HAP-1 (cell line): ENCODE measurements around the gene OLFM2.

ENCODE experiments used
- DNase-seq, 2 experiments: peaks; one replicate each; pipeline ENCODE4 v3.0.0-alpha.2; 2016 to 2020; ENCODE audit warnings: low spot score in 2 of 2
- H3K27me3 ChIP-seq: fragments of 250-450 bp; sonication (Bioruptor Pico); 2 replicates; pipeline ENCODE4 v1.5.1; 2020; ENCODE audit warnings: low read depth, mild to moderate bottlenecking, moderate library complexity
- H3K36me3 ChIP-seq: fragments of 250-450 bp; sonication (Bioruptor Pico); replicated peaks from 2 replicates; pipeline ENCODE4 v1.5.1; 2020; ENCODE audit warnings: mild to moderate bottlenecking
- H3K4me1 ChIP-seq: fragments of 250-450 bp; sonication (Bioruptor Pico); 2 replicates; pipeline ENCODE4 v1.5.1; 2020; ENCODE audit warnings: mild to moderate bottlenecking
- H3K4me3 ChIP-seq: fragments of 250-450 bp; sonication (Bioruptor Pico); 2 replicates; pipeline ENCODE4 v1.5.1; 2020; ENCODE audit warnings: mild to moderate bottlenecking, moderate library complexity
- H3K9me3 ChIP-seq: fragments of 250-450 bp; sonication (Bioruptor Pico); 2 replicates; pipeline ENCODE4 v1.5.1; 2020; ENCODE audit warnings: mild to moderate bottlenecking, moderate library complexity
- in situ Hi-C: fragments of 300-500 bp; cut with MboI; formaldehyde crosslinking; loops from 3 replicates; pipeline ENCODE4 v1.14.3; 2020; ENCODE audit warnings: low sequenced_read_pairs, inconsistent platforms, mixed read lengths

OLFM2 gene

DNA sequence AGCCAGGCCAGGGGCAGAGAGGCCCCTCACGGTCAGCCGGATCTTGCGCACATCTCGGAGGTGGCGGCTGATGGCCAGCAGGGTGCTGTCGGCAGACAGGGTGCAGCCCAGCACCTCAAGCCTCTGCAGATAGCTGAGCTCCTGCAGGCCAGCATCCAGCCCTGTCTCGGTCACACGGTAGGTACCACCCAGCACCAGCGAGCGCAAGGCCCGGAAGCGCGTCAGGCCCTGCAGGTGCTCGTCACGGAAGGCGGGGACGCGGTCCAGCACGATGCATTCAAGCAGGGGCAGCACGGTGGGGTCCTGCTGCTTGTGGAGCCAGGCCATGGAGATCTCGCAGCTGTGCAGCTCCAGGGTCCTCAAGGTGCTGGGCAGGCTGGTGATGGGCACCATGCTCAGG lies 125.2 kb downstream of the OLFM2 start:
- Histone ChIP-seq H3K9me3 (peaks cover 2% of the 10 kb centered on the region), H3K4me3 (no peak overlapping the region), H3K4me1 (no peaks in the 10 kb centered on the region), H3K36me3 (peaks cover 26% of the 10 kb centered on the region), H3K27me3 (no peaks in the 10 kb centered on the region)
- in situ Hi-C loops, result no loop called here
- DNase-seq, result no peak

DNA sequence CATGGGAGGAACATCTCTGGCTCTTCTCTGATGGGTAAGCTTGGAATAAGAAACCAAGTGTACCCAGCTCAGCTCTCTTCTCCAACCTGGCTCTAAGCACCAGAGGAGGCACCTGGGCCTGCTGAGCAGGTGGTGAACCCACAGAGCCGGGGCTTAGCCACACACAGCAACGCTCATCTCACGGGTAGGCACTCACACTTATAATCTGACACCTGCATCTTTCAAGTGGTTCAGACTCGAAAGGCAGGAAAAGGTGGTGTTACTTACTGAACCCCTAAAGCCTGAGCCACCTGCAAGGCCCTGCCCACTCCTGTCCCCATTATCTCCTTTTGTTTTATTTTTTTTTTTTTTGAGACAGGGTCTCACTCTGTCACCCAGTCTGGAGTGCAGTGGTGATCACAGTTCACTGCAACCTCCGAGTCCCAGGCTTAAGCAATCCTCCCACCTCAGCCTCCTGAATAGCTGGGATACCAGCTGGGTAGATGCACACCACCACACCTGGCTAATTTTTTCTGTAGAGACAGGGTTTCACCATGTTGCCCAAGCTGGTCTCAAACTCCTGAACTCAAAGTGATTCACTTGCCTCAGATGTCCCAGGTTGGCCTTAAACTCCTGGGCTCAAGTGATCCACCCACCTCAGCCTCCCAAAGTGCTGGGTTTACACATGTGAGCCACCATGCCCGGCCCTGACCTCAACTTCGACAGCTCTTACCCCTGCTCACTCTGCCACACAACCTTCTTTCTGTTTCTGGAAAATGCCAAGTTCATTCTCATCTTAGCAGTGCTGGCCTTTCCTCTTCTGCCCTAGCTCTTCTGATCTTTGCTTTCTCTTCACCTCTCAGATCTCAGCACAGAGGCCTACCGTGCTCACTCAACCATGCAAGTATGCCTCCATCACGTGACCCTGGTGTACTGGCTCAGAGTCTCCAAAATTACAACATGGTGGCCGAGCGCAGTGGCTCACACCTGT lies 127.2 kb downstream of the OLFM2 start:
- Histone ChIP-seq H3K36me3 (peaks cover 26% of the 10 kb centered on the region), H3K27me3 (no peaks in the 10 kb centered on the region), H3K4me3 (no peak overlapping the region), H3K4me1 (no peaks in the 10 kb centered on the region), H3K9me3 (no peaks in the 10 kb centered on the region)
- DNase-seq, result no peak
- in situ Hi-C loops, result no loop called here

DNA sequence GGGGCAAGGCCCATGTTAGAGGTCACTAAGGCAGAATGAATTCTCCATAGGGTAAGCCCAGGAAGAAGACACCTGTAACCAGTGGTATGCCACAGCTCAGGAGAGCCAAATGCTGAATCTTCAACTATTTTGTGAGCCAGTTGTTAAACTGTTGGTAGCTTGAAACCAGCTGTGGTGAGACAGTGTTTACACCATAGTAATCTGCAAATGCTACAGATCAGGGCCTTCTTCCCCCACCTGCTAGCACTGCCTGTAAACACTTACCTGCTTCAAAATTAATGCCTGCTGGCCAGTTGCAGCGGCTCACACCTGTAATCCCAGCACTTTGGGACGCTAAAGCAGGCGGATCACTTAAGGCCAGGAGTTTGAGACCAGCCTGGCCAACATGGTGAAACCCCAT lies 129.5 kb downstream of the OLFM2 start:
- Histone ChIP-seq H3K9me3 (no peaks in the 10 kb centered on the region), H3K4me1 (no peaks in the 10 kb centered on the region), H3K27me3 (no peaks in the 10 kb centered on the region), H3K36me3 (peaks cover 23% of the 10 kb centered on the region), H3K4me3 (no peak overlapping the region)
- no peak for DNase-seq
- in situ Hi-C loops, result no loop called here
